PFSK-1 (cell line): ENCODE data around the gene LRRC39.

Experiments
- FOXP2 ChIP-seq: optimal IDR thresholded peaks from 2 replicates; pipeline ENCODE3; 2011; ENCODE audit warnings: borderline replicate concordance, control low read depth, inconsistent platforms; ENCODE audit not compliant: insufficient read depth; ENCODE audit errors: extremely low read length, extremely low read depth
- POLR2AphosphoS5 ChIP-seq: IDR thresholded peaks from 2 replicates; pipeline ENCODE4 v1.6.1; 2012; ENCODE audit warnings: low read depth, mild to moderate bottlenecking, control low read depth, low read length, moderate library complexity

GRCh38 chr1:100168051-100168450, 10.0 kb downstream of the LRRC39 start:
- TF ChIP-seq POLR2AphosphoS5 = no peak
- no peak for TF ChIP-seq FOXP2
